ENCODE results near the gene EEF2.

- TF ChIP-seq, protein P1, sequence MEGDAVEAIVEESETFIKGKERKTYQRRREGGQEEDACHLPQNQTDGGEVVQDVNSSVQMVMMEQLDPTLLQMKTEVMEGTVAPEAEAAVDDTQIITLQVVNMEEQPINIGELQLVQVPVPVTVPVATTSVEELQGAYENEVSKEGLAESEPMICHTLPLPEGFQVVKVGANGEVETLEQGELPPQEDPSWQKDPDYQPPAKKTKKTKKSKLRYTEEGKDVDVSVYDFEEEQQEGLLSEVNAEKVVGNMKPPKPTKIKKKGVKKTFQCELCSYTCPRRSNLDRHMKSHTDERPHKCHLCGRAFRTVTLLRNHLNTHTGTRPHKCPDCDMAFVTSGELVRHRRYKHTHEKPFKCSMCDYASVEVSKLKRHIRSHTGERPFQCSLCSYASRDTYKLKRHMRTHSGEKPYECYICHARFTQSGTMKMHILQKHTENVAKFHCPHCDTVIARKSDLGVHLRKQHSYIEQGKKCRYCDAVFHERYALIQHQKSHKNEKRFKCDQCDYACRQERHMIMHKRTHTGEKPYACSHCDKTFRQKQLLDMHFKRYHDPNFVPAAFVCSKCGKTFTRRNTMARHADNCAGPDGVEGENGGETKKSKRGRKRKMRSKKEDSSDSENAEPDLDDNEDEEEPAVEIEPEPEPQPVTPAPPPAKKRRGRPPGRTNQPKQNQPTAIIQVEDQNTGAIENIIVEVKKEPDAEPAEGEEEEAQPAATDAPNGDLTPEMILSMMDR (conservative IDR thresholded peaks at IDR 0.05; ENCODE audit: low read length), result no peak
- TF ChIP-seq EZH2phosphoT487 (IDR thresholded peaks at IDR 0.05; ENCODE audit: borderline replicate concordance, low read depth, low read length), result no peak
Observed at GRCh38 chr19:3936506-3937442, 48.5 kb downstream of the EEF2 start.
